HCT116 (cell line): ENCODE measurements around the gene LRRC70. TPM values are rescaled to one million over a fixed set of nuclear protein-coding genes. Genes with fewer than 3 reads are reported as not detected.

Source experiments
- ATAC-seq: fragments of 200-7000 bp; cut with Tn5 transposase; 2 replicates; pipeline ENCODE4 v1.9.1; 2020; ENCODE audit warnings: mild to moderate bottlenecking, moderate library complexity
- BruUV-seq: library from RNA; stranded (reverse); fragments of 400-500 nt; replicated peaks from 2 replicates; lab custom pipeline; 2021; lab: Mats Ljungman, UMichigan
- CTCF ChIA-PET: fragments of 300-600 bp; sonication (Branson Sonifier 250); formaldehyde crosslinking; loops from one replicate; lab custom pipeline; 2021; ENCODE audit warnings: antibody characterized with exemption; lab: Charles Lee
- POLR2A ChIA-PET: fragments of 300-600, 350-600 bp; sonication (Branson Sonifier 250); formaldehyde crosslinking; loops from one replicate; lab custom pipeline; 2021; ENCODE audit warnings: antibody characterized with exemption; lab: Charles Lee
- RAD21 ChIA-PET, 2 experiments: fragments of 300-600 bp; sonication (Branson Sonifier 250); formaldehyde crosslinking; loops; one replicate each; lab custom pipeline; 2023; ENCODE audit warnings: low total read pairs in 2 of 2; ENCODE audit not compliant: uncharacterized antibody in 2 of 2, unreplicated experiment in 2 of 2, low non-redundant PET in 1 of 2; lab: Charles Lee
- DNase-seq: peaks from one replicate; pipeline ENCODE4 v3.0.0-alpha.2; 2010; ENCODE audit warnings: low read depth, low spot score
- H2AFZ ChIP-seq: fragments of 200-600 bp; shearing (Covaris generic), sonication (generic); 2 replicates; pipeline ENCODE4 v1.6.1; 2017; ENCODE audit warnings: low read depth, mixed run types, mixed read lengths, antibody characterized with exemption, low read length; ENCODE audit not compliant: poor library complexity, severe bottlenecking
- H3K27ac ChIP-seq: 2 replicates; pipeline ENCODE4 v1.5.1; 2012; ENCODE audit warnings: low read depth, low read length
- H3K27me3 ChIP-seq: fragments of 200-600 bp; sonication (generic); 2 replicates; pipeline ENCODE4 v1.6.1; 2016; ENCODE audit warnings: mixed run types, low read length, mixed read lengths; ENCODE audit not compliant: insufficient read depth
- H3K36me3 ChIP-seq, 2 experiments: fragments of 200-500 bp in 1 of 2; fragments of 200-600 bp in 1 of 2; sonication (Bioruptor generic) in 1 of 2; sonication (generic) in 1 of 2; 2 replicates each; pipeline versions ENCODE4 v1.5.1 to v1.6.1; 2014 to 2016; ENCODE audit warnings: low read length in 2 of 2, inconsistent platforms in 1 of 2, mixed read lengths in 1 of 2, mixed run types in 1 of 2; ENCODE audit not compliant: insufficient read depth in 2 of 2, control insufficient read depth in 1 of 2
- H3K4me1 ChIP-seq, 2 experiments: fragments of 200-600 bp in 1 of 2; sonication (generic) in 1 of 2; 2 replicates each; pipeline versions ENCODE4 v1.5.1 to v1.6.1; 2012 to 2017; ENCODE audit warnings: low read length in 2 of 2, inconsistent platforms in 1 of 2, mild to moderate bottlenecking in 1 of 2, mixed read lengths in 1 of 2, mixed run types in 1 of 2, moderate library complexity in 1 of 2; ENCODE audit not compliant: insufficient read depth in 2 of 2, control insufficient read depth in 1 of 2
- H3K4me2 ChIP-seq: fragments of 200-600 bp; sonication (generic); 2 replicates; pipeline ENCODE4 v1.6.1; 2017; ENCODE audit warnings: mixed run types, low read length, mixed read lengths
- H3K4me3 ChIP-seq, 2 experiments: fragments of 200-600 bp in 1 of 2; sonication (generic) in 1 of 2; replicated peaks in 1 of 2; 2 replicates each; pipeline ENCODE4 v1.5.1; 2011 to 2016; ENCODE audit warnings: low read length in 2 of 2, control low read depth in 1 of 2, low read depth in 1 of 2, mild to moderate bottlenecking in 1 of 2, mixed read lengths in 1 of 2, mixed run types in 1 of 2
- H3K79me2 ChIP-seq: fragments of 200-600 bp; sonication (generic); 2 replicates; pipeline ENCODE4 v1.6.1; 2017; ENCODE audit warnings: mild to moderate bottlenecking, mixed run types, low read length, moderate library complexity, mixed read lengths; ENCODE audit not compliant: insufficient read depth
- H3K9ac ChIP-seq: fragments of 200-600 bp; sonication (generic); 2 replicates; pipeline ENCODE4 v1.6.1; 2016; ENCODE audit warnings: low read length, mixed read lengths
- H3K9me2 ChIP-seq: fragments of 200-600 bp; sonication (generic), shearing (Covaris generic); 2 replicates; pipeline ENCODE4 v1.6.1; 2017; ENCODE audit warnings: mixed run types, mild to moderate bottlenecking, moderate library complexity; ENCODE audit not compliant: insufficient read depth
- H3K9me3 ChIP-seq, 2 experiments: fragments of 200-500 bp in 1 of 2; fragments of 200-600 bp in 1 of 2; sonication (Bioruptor generic) in 1 of 2; sonication (generic) in 1 of 2; 2 replicates each; pipeline ENCODE4 v1.6.1; 2014 to 2017; ENCODE audit warnings: low read length in 2 of 2, mixed read lengths in 2 of 2, inconsistent platforms in 1 of 2, low read depth in 1 of 2, mild to moderate bottlenecking in 1 of 2, mixed run types in 1 of 2, moderate library complexity in 1 of 2; ENCODE audit not compliant: control insufficient read depth in 1 of 2, insufficient read depth in 1 of 2
- H4K20me1 ChIP-seq: fragments of 200-600 bp; sonication (generic), shearing (Covaris generic); 2 replicates; pipeline ENCODE4 v1.6.1; 2017; ENCODE audit warnings: mixed run types, mild to moderate bottlenecking, moderate library complexity; ENCODE audit not compliant: insufficient read depth
- ELF1 ChIP-seq: IDR thresholded peaks from 2 replicates; pipeline ENCODE4 v1.6.1; 2012; ENCODE audit warnings: low read depth, borderline replicate concordance
- EZH2phosphoT487 ChIP-seq: fragments of 200-600 bp; IDR thresholded peaks from 2 replicates; pipeline ENCODE4 v1.6.1; 2018; ENCODE audit warnings: antibody characterized with exemption, borderline replicate concordance
- FOSL1 ChIP-seq: IDR thresholded peaks from 2 replicates; pipeline ENCODE4 v1.6.1; 2012; ENCODE audit warnings: low read depth
- JUND ChIP-seq: IDR thresholded peaks from 2 replicates; pipeline ENCODE4 v1.6.1; 2012
- POLR2A ChIP-seq: IDR thresholded peaks from 2 replicates; pipeline ENCODE4 v1.7.0; 2011; ENCODE audit warnings: borderline replicate concordance; ENCODE audit not compliant: insufficient read depth, insufficient read length; ENCODE audit errors: extremely low read depth
- POLR2AphosphoS5 ChIP-seq: IDR thresholded peaks from 2 replicates; pipeline ENCODE4 v1.6.1; 2011; ENCODE audit warnings: mild to moderate bottlenecking, low read depth, low read length, moderate library complexity
- RAD21 ChIP-seq: IDR thresholded peaks from 2 replicates; pipeline ENCODE4 v1.6.1; 2012; ENCODE audit warnings: low read depth, mild to moderate bottlenecking
- SIN3A ChIP-seq: IDR thresholded peaks from 2 replicates; pipeline ENCODE4 v1.6.1; 2012; ENCODE audit warnings: low read depth
- SP1 ChIP-seq: IDR thresholded peaks from 2 replicates; pipeline ENCODE4 v1.6.1; 2012; ENCODE audit warnings: low read depth
- YY1 ChIP-seq: IDR thresholded peaks from 2 replicates; pipeline ENCODE4 v1.6.1; 2011; ENCODE audit warnings: low read length, low read depth, moderate library complexity, mild to moderate bottlenecking; ENCODE audit not compliant: insufficient replicate concordance; ENCODE audit errors: extremely low read depth
- intact Hi-C: fragments of 100-400 bp; cut with micrococcal nuclease; formaldehyde crosslinking; loops from 2 replicates; pipeline ENCODE4 v1.10.0; 2022
- total RNA-seq: library from RNA; stranded (reverse); gene quantifications from one replicate; pipeline ENCODE4 v1.2.1, GENCODE V29; 2021; ENCODE audit not compliant: unreplicated experiment
- TF ChIP-seq, protein P1 (sequence below): IDR thresholded peaks from 2 replicates; pipeline ENCODE4 v1.6.1; 2012
- TF ChIP-seq, protein P2 (sequence below): IDR thresholded peaks from 2 replicates; pipeline ENCODE4 v1.6.1; 2012
- TF ChIP-seq, protein P3 (sequence below): IDR thresholded peaks from 2 replicates; pipeline ENCODE4 v1.6.1; 2012; ENCODE audit warnings: low read depth

LRRC70 gene
- total RNA-seq, 1 experiment from 2014 or later: 0.37 TPM

DNA sequence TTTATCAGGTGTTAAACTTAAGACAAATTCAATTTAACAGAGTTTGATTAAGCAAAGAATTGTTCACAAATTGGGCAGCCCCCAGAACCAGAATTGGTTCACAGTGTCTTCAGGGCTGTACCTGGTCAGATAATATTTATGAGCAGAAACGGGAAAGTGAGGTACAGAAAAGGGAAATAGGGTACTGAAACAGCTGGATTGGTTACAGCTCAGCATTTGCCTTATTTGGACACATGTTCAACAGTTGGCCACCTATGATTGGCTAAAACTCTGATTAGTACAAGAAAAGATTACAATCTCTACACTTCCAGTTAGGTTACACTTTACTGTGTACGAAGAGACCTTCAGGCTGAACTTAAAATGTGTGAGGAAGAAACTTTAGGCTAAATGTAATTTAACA is 18.7 kb downstream of the LRRC70 start:
- ATAC-seq: no peak
- POLR2A ChIA-PET: no interaction called here
- intact Hi-C loops: no loop called here

GRCh38 chr5:62600560-62601252 is 22.1 kb downstream of the LRRC70 start:
- ChIA-PET POLR2A (no interaction called here), CTCF (no interaction called here), RAD21 (no interaction called here)
- DNase-seq (no peak), ATAC-seq (no peak)
- Histone ChIP-seq H3K27me3 (no peaks in the 10 kb centered on the region), H3K4me3 (no peak overlapping the region), H3K36me3 (no peaks in the 10 kb centered on the region), H3K9me3 (no peaks in the 10 kb centered on the region), H3K4me2 (no peak overlapping the region), H4K20me1 (no peaks in the 10 kb centered on the region), H3K79me2 (no peaks in the 10 kb centered on the region; the same call in 1 of the 2 replicates), H3K27ac (no peak overlapping the region), H3K4me1 (no peaks in the 10 kb centered on the region), H3K9ac (no peak overlapping the region), H3K9me2 (no peaks in the 10 kb centered on the region), H2AFZ (no peak overlapping the region)
- TF ChIP-seq, protein P1, sequence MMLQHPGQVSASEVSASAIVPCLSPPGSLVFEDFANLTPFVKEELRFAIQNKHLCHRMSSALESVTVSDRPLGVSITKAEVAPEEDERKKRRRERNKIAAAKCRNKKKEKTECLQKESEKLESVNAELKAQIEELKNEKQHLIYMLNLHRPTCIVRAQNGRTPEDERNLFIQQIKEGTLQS: no peak
- TF ChIP-seq POLR2AphosphoS5 (no peak), FOSL1 (no peak), SIN3A (no peak), EZH2phosphoT487 (no peak), SP1 (no peak), JUND (no peak), RAD21 (no peak), ELF1 (no peak)
- TF ChIP-seq, protein P2, sequence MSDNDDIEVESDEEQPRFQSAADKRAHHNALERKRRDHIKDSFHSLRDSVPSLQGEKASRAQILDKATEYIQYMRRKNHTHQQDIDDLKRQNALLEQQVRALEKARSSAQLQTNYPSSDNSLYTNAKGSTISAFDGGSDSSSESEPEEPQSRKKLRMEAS: no peak
- TF ChIP-seq, protein P3, sequence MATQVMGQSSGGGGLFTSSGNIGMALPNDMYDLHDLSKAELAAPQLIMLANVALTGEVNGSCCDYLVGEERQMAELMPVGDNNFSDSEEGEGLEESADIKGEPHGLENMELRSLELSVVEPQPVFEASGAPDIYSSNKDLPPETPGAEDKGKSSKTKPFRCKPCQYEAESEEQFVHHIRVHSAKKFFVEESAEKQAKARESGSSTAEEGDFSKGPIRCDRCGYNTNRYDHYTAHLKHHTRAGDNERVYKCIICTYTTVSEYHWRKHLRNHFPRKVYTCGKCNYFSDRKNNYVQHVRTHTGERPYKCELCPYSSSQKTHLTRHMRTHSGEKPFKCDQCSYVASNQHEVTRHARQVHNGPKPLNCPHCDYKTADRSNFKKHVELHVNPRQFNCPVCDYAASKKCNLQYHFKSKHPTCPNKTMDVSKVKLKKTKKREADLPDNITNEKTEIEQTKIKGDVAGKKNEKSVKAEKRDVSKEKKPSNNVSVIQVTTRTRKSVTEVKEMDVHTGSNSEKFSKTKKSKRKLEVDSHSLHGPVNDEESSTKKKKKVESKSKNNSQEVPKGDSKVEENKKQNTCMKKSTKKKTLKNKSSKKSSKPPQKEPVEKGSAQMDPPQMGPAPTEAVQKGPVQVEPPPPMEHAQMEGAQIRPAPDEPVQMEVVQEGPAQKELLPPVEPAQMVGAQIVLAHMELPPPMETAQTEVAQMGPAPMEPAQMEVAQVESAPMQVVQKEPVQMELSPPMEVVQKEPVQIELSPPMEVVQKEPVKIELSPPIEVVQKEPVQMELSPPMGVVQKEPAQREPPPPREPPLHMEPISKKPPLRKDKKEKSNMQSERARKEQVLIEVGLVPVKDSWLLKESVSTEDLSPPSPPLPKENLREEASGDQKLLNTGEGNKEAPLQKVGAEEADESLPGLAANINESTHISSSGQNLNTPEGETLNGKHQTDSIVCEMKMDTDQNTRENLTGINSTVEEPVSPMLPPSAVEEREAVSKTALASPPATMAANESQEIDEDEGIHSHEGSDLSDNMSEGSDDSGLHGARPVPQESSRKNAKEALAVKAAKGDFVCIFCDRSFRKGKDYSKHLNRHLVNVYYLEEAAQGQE: no peak
- BruUV-seq: no TSS peak
- intact Hi-C loops: no loop called here

More for the DNA sequence above, 18.7 kb downstream of the LRRC70 start:
- RAD21 ChIA-PET: no interaction called here
- Histone ChIP-seq H3K4me1 (no peaks in the 10 kb centered on the region), H3K79me2 (no peaks in the 10 kb centered on the region; the same call in 1 of the 2 replicates), H3K4me2 (no peak overlapping the region), H3K9me2 (no peaks in the 10 kb centered on the region), H3K36me3 (no peaks in the 10 kb centered on the region; a peak in 1 of 4 replicates), H3K9me3 (no peaks in the 10 kb centered on the region), H3K9ac (no peak overlapping the region), H3K27ac (no peak overlapping the region), H4K20me1 (no peaks in the 10 kb centered on the region), H3K27me3 (no peaks in the 10 kb centered on the region), H3K4me3 (no peak overlapping the region), H2AFZ (no peak overlapping the region)
- TF ChIP-seq YY1 (no peak), POLR2A (no peak)
- BruUV-seq: no TSS peak
- CTCF ChIA-PET: no interaction called here
- no peak for DNase-seq
